ENCODE measurements around the gene ATP8A2. TPM values are rescaled to one million over a fixed set of nuclear protein-coding genes. Genes with fewer than 3 reads are reported as not detected.

Gene ATP8A2
- polyA plus RNA-seq, 1 donor from 2014 or later = 11.9 TPM

DNA sequence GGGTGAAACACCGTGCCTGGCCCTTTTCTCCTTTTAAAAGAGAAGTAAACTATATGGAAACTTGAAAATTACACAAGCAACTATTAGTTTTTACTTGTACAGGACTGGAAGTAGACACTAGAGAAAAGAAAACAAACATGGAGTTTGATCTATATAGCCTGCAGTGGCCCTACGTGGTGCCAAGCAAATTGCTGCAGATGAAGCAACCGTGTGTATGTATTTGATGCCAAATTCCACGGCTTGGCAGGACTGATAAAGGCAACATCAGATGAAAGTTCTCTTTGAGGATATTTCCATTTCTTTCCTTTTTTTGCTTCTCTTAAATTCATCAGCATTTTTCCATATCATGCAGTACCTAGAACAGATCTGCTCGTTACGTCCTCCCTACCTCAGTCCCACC, 49.8 kb downstream of the ATP8A2 start:
- no peaks in the 10 kb centered on the region for H3K36me3 ChIP-seq (ENCODE audit: insufficient read depth, low read length)
- no peaks in the 10 kb centered on the region for H4K20me1 ChIP-seq (ENCODE audit: insufficient read depth)
- no peak overlapping the region for H3K27ac ChIP-seq (ENCODE audit: low read length)
- no peak overlapping the region for H2AFZ ChIP-seq (ENCODE audit: low read depth, low read length)
- H3K9me2 ChIP-seq (ENCODE audit: insufficient read depth, low read length) = no peaks in the 10 kb centered on the region
- no peak overlapping the region for H3K9ac ChIP-seq (ENCODE audit: low read length)
- H3K79me2 ChIP-seq (replicated peaks; ENCODE audit: insufficient read depth, low read length) = no peaks in the 10 kb centered on the region
- H3F3A ChIP-seq (ENCODE audit: insufficient read depth, low read length, poor library complexity, severe bottlenecking) = no peaks in the 10 kb centered on the region
- H3K4me3 ChIP-seq (ENCODE audit: low read length) = no peak overlapping the region
- no peaks in the 10 kb centered on the region for H3K9me3 ChIP-seq (ENCODE audit: low read length)
- no peaks in the 10 kb centered on the region for H3K27me3 ChIP-seq (ENCODE audit: insufficient read depth, low read depth, low read length)
- TF ChIP-seq, protein P1, sequence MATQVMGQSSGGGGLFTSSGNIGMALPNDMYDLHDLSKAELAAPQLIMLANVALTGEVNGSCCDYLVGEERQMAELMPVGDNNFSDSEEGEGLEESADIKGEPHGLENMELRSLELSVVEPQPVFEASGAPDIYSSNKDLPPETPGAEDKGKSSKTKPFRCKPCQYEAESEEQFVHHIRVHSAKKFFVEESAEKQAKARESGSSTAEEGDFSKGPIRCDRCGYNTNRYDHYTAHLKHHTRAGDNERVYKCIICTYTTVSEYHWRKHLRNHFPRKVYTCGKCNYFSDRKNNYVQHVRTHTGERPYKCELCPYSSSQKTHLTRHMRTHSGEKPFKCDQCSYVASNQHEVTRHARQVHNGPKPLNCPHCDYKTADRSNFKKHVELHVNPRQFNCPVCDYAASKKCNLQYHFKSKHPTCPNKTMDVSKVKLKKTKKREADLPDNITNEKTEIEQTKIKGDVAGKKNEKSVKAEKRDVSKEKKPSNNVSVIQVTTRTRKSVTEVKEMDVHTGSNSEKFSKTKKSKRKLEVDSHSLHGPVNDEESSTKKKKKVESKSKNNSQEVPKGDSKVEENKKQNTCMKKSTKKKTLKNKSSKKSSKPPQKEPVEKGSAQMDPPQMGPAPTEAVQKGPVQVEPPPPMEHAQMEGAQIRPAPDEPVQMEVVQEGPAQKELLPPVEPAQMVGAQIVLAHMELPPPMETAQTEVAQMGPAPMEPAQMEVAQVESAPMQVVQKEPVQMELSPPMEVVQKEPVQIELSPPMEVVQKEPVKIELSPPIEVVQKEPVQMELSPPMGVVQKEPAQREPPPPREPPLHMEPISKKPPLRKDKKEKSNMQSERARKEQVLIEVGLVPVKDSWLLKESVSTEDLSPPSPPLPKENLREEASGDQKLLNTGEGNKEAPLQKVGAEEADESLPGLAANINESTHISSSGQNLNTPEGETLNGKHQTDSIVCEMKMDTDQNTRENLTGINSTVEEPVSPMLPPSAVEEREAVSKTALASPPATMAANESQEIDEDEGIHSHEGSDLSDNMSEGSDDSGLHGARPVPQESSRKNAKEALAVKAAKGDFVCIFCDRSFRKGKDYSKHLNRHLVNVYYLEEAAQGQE (IDR thresholded peaks at IDR 0.05; ENCODE audit: borderline replicate concordance) = no peak
- TF ChIP-seq, protein P2, sequence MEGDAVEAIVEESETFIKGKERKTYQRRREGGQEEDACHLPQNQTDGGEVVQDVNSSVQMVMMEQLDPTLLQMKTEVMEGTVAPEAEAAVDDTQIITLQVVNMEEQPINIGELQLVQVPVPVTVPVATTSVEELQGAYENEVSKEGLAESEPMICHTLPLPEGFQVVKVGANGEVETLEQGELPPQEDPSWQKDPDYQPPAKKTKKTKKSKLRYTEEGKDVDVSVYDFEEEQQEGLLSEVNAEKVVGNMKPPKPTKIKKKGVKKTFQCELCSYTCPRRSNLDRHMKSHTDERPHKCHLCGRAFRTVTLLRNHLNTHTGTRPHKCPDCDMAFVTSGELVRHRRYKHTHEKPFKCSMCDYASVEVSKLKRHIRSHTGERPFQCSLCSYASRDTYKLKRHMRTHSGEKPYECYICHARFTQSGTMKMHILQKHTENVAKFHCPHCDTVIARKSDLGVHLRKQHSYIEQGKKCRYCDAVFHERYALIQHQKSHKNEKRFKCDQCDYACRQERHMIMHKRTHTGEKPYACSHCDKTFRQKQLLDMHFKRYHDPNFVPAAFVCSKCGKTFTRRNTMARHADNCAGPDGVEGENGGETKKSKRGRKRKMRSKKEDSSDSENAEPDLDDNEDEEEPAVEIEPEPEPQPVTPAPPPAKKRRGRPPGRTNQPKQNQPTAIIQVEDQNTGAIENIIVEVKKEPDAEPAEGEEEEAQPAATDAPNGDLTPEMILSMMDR (IDR thresholded peaks at IDR 0.05; ENCODE audit: poor library complexity, severe bottlenecking) = no peak
- TF ChIP-seq RAD21 (conservative IDR thresholded peaks at IDR 0.05) (no peak), EZH2 (IDR thresholded peaks at IDR 0.05; ENCODE audit: borderline replicate concordance, insufficient read depth, low read length, poor library complexity, severe bottlenecking) (no peak), TAF1 (IDR thresholded peaks at IDR 0.05; ENCODE audit: low read depth) (no peak), POLR2AphosphoS5 (IDR thresholded peaks at IDR 0.05) (no peak), MXI1 (conservative IDR thresholded peaks at IDR 0.05; ENCODE audit: poor library complexity, severe bottlenecking) (no peak), EP300 (conservative IDR thresholded peaks at IDR 0.05; ENCODE audit: poor library complexity, severe bottlenecking) (no peak), SMC3 (conservative IDR thresholded peaks at IDR 0.05; ENCODE audit: poor library complexity) (no peak)
- no peak overlapping the region for H3K4me2 ChIP-seq (ENCODE audit: low read length)

DNA sequence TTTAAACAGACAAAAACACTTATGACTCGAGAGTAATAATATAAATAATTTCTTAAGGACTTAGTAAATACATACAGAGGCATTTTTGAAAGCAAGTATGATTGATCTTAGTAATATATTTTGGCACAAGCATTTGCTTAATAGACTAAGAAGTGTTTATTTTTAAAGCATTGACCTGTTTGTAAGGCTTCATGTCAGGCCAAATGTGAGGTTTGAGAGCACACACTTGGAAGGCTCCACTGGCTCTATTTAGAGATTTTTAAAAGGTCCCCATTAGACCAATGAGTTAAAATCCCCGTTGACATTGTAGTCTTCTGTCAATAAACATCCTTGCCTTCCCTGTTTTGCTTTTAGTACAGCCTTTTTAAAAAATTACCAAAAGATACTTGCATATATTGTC, 50.4 kb downstream of the ATP8A2 start:
- H3K9ac ChIP-seq (ENCODE audit: low read length) = no peak overlapping the region
- no peak overlapping the region for H3K27ac ChIP-seq (ENCODE audit: low read length)
- no peak overlapping the region for H2AFZ ChIP-seq (ENCODE audit: low read depth, low read length)
- H3K36me3 ChIP-seq (ENCODE audit: insufficient read depth, low read length) = no peaks in the 10 kb centered on the region
- H3K4me3 ChIP-seq (ENCODE audit: low read length) = no peak overlapping the region
- H3K9me2 ChIP-seq (ENCODE audit: insufficient read depth, low read length) = no peaks in the 10 kb centered on the region
- TF ChIP-seq EZH2 (IDR thresholded peaks at IDR 0.05; ENCODE audit: borderline replicate concordance, insufficient read depth, low read length, poor library complexity, severe bottlenecking) = no peak
- no peak for TF ChIP-seq EP300 (conservative IDR thresholded peaks at IDR 0.05; ENCODE audit: poor library complexity, severe bottlenecking)
- no peak for TF ChIP-seq TAF1 (IDR thresholded peaks at IDR 0.05; ENCODE audit: low read depth)
- TF ChIP-seq POLR2AphosphoS5 (IDR thresholded peaks at IDR 0.05) = no peak
- no peak for TF ChIP-seq SMC3 (conservative IDR thresholded peaks at IDR 0.05; ENCODE audit: poor library complexity)
- TF ChIP-seq RAD21 (conservative IDR thresholded peaks at IDR 0.05) = no peak
- H3K79me2 ChIP-seq (replicated peaks; ENCODE audit: insufficient read depth, low read length) = no peaks in the 10 kb centered on the region
- no peaks in the 10 kb centered on the region for H3K27me3 ChIP-seq (ENCODE audit: insufficient read depth, low read depth, low read length)
- no peaks in the 10 kb centered on the region for H3K9me3 ChIP-seq (ENCODE audit: low read length)
- H4K20me1 ChIP-seq (ENCODE audit: insufficient read depth) = no peaks in the 10 kb centered on the region
- no peak overlapping the region for H3K4me2 ChIP-seq (ENCODE audit: low read length)
- H3F3A ChIP-seq (ENCODE audit: insufficient read depth, low read length, poor library complexity, severe bottlenecking) = no peaks in the 10 kb centered on the region
